Endothelial cell of umbilical vein (primary cell): ENCODE measurements around the gene ELP4. TPM values are rescaled to one million over a fixed set of nuclear protein-coding genes. Genes with fewer than 3 reads are reported as not detected.

Source experiments
- BruUV-seq: library from RNA; stranded (reverse); fragments of 400-500 nt; replicated peaks from 2 replicates; lab custom pipeline; 2021; lab: Mats Ljungman, UMichigan
- CTCF ChIA-PET: fragments of 300-600, 350-600 bp; sonication (Branson Sonifier 250); formaldehyde crosslinking; loops from one replicate; lab custom pipeline; 2021; ENCODE audit warnings: antibody characterized with exemption, inconsistent platforms; lab: Charles Lee
- POLR2A ChIA-PET: fragments of 300-600, 350-600 bp; sonication (Branson Sonifier 250); formaldehyde crosslinking; loops from one replicate; lab custom pipeline; 2021; ENCODE audit warnings: antibody characterized with exemption, inconsistent platforms; lab: Charles Lee
- DNase-seq: peaks from one replicate; pipeline ENCODE4 v3.0.0-alpha.2; 2011; ENCODE audit warnings: low read depth, low spot score
- FAIRE-seq: peaks from 2 replicates; lab custom pipeline; 2011; peaks lifted over from hg19 to GRCh38; lab: Jason Lieb, UNC
- H2AFZ ChIP-seq: 2 replicates; pipeline ENCODE4 v1.6.0; 2012; ENCODE audit warnings: low read depth, low read length, control low read depth, inconsistent platforms
- H3K27ac ChIP-seq: 2 replicates; pipeline ENCODE4 v1.5.1; 2011; ENCODE audit warnings: low read depth, mild to moderate bottlenecking, control low read depth, low read length, moderate library complexity; ENCODE audit not compliant: insufficient read depth
- H3K27me3 ChIP-seq, 2 experiments: 2 replicates each; pipeline versions ENCODE4 v1.6.0 to v1.6.1; 2011; ENCODE audit warnings: low read length in 2 of 2, mixed read lengths in 1 of 2; ENCODE audit not compliant: control insufficient read depth in 2 of 2, insufficient read depth in 2 of 2
- H3K36me3 ChIP-seq, 2 experiments: 2 replicates in 1 of 2; 3 replicates in 1 of 2; pipeline ENCODE4 v1.5.1; 2011; ENCODE audit warnings: low read length in 2 of 2, mild to moderate bottlenecking in 1 of 2, moderate library complexity in 1 of 2; ENCODE audit not compliant: control insufficient read depth in 2 of 2, insufficient read depth in 2 of 2; ENCODE audit errors: extremely low read depth in 1 of 2
- H3K4me1 ChIP-seq: 3 replicates; pipeline ENCODE4 v1.5.1; 2011; ENCODE audit warnings: mild to moderate bottlenecking, low read length; ENCODE audit not compliant: control insufficient read depth, insufficient read depth; ENCODE audit errors: extremely low read depth
- H3K4me2 ChIP-seq: 2 replicates; pipeline ENCODE4 v1.6.1; 2011; ENCODE audit warnings: low read length, control low read depth, mixed read lengths; ENCODE audit not compliant: insufficient read depth
- H3K4me3 ChIP-seq, 3 experiments: fragments of 200-600 bp in 1 of 3; sonication (generic), shearing (Covaris generic) in 1 of 3; replicated peaks in 1 of 3; 2 replicates each; pipeline ENCODE4 v1.5.1; 2011 to 2016; ENCODE audit warnings: control low read depth in 3 of 3, low read length in 3 of 3, mild to moderate bottlenecking in 2 of 3, inconsistent platforms in 1 of 3, low read depth in 1 of 3, moderate library complexity in 1 of 3; ENCODE audit not compliant: insufficient read depth in 1 of 3
- H3K79me2 ChIP-seq: 2 replicates; pipeline ENCODE4 v1.6.0; 2012; ENCODE audit warnings: low read length, inconsistent platforms; ENCODE audit not compliant: control insufficient read depth, insufficient read depth
- H3K9ac ChIP-seq: replicated peaks from 2 replicates; pipeline ENCODE3; 2011; ENCODE audit warnings: low read length, control low read depth; ENCODE audit not compliant: insufficient read depth; ENCODE audit errors: extremely low read depth
- H3K9me1 ChIP-seq: replicated peaks from 3 replicates; pipeline ENCODE4 v1.6.0; 2011; ENCODE audit warnings: mild to moderate bottlenecking, low read length; ENCODE audit not compliant: control insufficient read depth, insufficient read depth; ENCODE audit errors: extremely low read depth
- H3K9me3 ChIP-seq: replicated peaks from 2 replicates; pipeline ENCODE4 v1.5.1; 2012; ENCODE audit warnings: low read length, inconsistent platforms; ENCODE audit not compliant: control insufficient read depth, insufficient read depth
- H4K20me1 ChIP-seq: replicated peaks from 2 replicates; pipeline ENCODE3; 2011; ENCODE audit warnings: mild to moderate bottlenecking, low read length; ENCODE audit not compliant: control insufficient read depth, insufficient read depth; ENCODE audit errors: extremely low read depth
- EZH2 ChIP-seq: IDR thresholded peaks from 2 replicates; pipeline ENCODE4 v1.6.1; 2012; ENCODE audit warnings: borderline replicate concordance, low read depth, mild to moderate bottlenecking, moderate library complexity, low read length, inconsistent platforms; ENCODE audit not compliant: severe bottlenecking
- FOS ChIP-seq: IDR thresholded peaks from 2 replicates; pipeline ENCODE4 v1.6.1; 2011; ENCODE audit warnings: mild to moderate bottlenecking, low read length, moderate library complexity, borderline replicate concordance; ENCODE audit not compliant: insufficient read depth
- JUN ChIP-seq: IDR thresholded peaks from 2 replicates; pipeline ENCODE4 v1.6.1; 2011; ENCODE audit warnings: borderline replicate concordance, low read depth; ENCODE audit not compliant: insufficient read length, insufficient read depth
- POLR2A ChIP-seq: IDR thresholded peaks from 2 replicates; pipeline ENCODE4 v1.6.1; 2012; ENCODE audit warnings: low read depth, mild to moderate bottlenecking, control low read depth, low read length
- dilution Hi-C: fragments of 300-500 bp; cut with MboI; formaldehyde crosslinking; loops from one replicate; pipeline ENCODE4 v1.15.0; 2019; ENCODE audit warnings: low sequenced_read_pairs; ENCODE audit not compliant: extremely low pct_ligation_motif_present
- intact Hi-C: fragments of 100-400 bp; cut with micrococcal nuclease; formaldehyde crosslinking; loops from one replicate; pipeline ENCODE4 v1.10.0; 2022
- polyA plus RNA-seq, 4 experiments: library from polyadenylated mRNA; depleted of rRNA in 3 of 4; stranded (reverse) in 3 of 4; unstranded in 1 of 4; fragments of >200 nt; gene quantifications; 2 replicates each; pipeline versions ENCODE4 v1.2.1 to v1.2.3, GENCODE V29; 2011 to 2012; ENCODE audit warnings: missing spikeins in 1 of 4
- total RNA-seq: library from RNA; stranded (reverse); gene quantifications from 2 replicates; pipeline ENCODE4 v1.2.3, GENCODE V29; 2021
- TF ChIP-seq, protein P1 (sequence below): IDR thresholded peaks from 2 replicates; pipeline ENCODE4 v1.6.1; 2011; ENCODE audit not compliant: insufficient read depth, insufficient read length

ELP4 gene
- total and polyA plus RNA-seq, 2 donors (not counting 3 experiments of a cell fraction or from before 2014, with no cell fraction given), result 11.6 to 16.3 TPM

DNA sequence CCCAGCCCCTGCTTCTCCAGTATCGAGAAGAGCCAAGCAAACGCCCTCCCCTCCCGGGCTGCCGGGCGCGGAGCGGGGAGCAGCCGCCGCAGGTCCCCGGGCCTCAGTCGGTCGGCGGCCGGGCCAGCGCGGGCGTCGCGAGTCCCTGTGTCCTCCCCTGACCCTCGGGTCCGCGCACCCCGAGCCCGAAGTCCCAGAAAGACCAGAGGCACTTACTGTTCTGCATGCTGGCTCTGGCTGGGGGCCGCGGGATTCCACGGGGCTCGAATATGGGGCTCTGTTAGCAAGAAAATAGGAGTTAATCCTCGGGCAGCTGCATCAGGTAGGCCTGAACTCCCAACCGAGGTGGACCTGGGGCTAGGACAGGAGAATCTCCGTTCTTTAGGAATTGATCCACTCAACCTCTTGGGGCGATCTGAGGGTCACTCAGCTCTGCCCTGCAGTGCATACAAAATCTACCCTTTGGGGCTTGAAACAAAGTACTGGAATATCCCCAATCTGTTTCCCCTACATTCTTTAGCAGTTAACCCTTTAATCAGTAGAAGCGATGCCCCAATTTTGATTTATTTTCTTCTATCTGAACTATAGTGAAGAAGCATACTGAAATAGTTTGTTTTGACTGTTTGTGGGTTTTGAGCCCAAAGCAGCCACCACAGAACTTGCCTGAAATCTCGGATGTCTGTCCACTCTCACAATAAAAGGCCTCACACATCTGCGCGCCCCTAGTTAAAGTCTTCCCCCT lies 296.8 kb downstream of the ELP4 start:
- intact Hi-C loops, result no loop called here
- Histone ChIP-seq H3K79me2 (no peaks in the 10 kb centered on the region), H3K9me3 (no peaks in the 10 kb centered on the region), H3K27me3 (peaks cover 89 to 99% of the 10 kb centered on the region in 2 experiments), H3K4me2 (no peak overlapping the region), H3K27ac (no peak overlapping the region), H3K9me1 (no peaks in the 10 kb centered on the region), H4K20me1 (no peaks in the 10 kb centered on the region), H3K4me1 (peaks cover 4% of the 10 kb centered on the region), H3K4me3 (no peak overlapping the region), H2AFZ (no peak overlapping the region), H3K9ac (no peak overlapping the region), H3K36me3 (no peaks in the 10 kb centered on the region)
- DNase-seq, result no peak
- no peak for FAIRE-seq
- ChIA-PET POLR2A (no interaction called here), CTCF (interaction anchor here (0.9 to 1.6 kb wide), 2 partner anchors 19 to 318 kb away, joined by 4 read pairs; no protein-coding TSS in a partner anchor)
- no TSS peak for BruUV-seq
- TF ChIP-seq EZH2, result peak; percentile 93
- TF ChIP-seq, protein P1, sequence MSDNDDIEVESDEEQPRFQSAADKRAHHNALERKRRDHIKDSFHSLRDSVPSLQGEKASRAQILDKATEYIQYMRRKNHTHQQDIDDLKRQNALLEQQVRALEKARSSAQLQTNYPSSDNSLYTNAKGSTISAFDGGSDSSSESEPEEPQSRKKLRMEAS, result no peak
- dilution Hi-C loops, result no loop called here

DNA sequence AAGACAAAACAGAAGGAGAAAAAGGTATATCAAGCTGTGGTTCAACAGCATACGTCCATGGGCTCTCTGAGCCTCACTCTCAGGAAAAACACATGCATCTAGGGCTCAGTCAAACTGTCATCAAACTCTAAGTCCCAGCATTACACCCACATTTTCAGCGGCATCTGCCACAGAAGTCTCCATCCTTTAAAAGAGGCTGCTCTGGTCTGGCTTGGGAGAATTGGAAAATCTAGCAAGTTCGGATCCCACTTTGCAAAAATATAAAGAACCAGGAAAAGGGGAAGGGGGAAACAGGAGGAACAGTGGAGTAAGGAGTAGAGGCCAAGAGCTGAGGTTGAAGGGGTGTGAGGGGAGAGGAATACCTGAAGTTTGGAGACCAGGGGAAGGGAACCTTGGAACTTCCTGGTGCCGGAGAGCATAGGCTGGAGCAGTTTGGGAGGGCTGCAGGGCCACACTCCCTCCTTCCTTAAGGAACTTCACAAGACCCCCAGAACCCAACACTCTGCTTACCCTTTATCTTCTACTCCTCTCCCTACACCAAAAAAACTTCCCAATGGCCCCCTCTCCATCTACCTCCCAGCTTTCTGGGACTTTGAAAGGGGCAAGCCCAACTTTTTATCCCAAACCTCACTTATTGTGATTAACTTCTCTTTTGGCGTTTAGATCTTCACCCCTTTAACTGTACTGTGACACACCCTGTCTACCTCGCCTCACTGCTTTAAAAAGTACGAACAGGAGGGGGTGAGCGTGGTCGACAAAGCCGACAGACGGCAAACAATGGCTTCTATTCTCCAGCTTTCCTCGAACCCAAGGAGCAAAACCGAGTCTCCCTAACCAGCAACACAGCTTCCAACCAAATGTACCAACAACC lies 297.6 kb downstream of the ELP4 start:
- H3K4me2 ChIP-seq, result no peak overlapping the region

More for the DNA sequence above, 297.6 kb downstream of the ELP4 start:
- no peak overlapping the region for H3K4me3 ChIP-seq
- H2AFZ ChIP-seq, result no peak overlapping the region
- no peak for TF ChIP-seq FOS
- no peak for TF ChIP-seq EZH2
- TF ChIP-seq, protein P1, result no peak
- TF ChIP-seq JUN, result no peak
- TF ChIP-seq POLR2A, result no peak
- no peak overlapping the region for H3K9ac ChIP-seq
- H3K9me1 ChIP-seq, result no peaks in the 10 kb centered on the region
- H3K27ac ChIP-seq, result no peak overlapping the region
- DNase-seq (no peak), FAIRE-seq (no peak)
- no peaks in the 10 kb centered on the region for H4K20me1 ChIP-seq
- BruUV-seq, result no TSS peak
- intact Hi-C loops, result no loop called here
- H3K36me3 ChIP-seq, result no peaks in the 10 kb centered on the region
- CTCF ChIA-PET, result interaction anchor here (0.9 to 1.6 kb wide), 2 partner anchors 18 to 319 kb away, joined by 4 read pairs; no protein-coding TSS in a partner anchor
- H3K9me3 ChIP-seq, result no peaks in the 10 kb centered on the region
- POLR2A ChIA-PET, result no interaction called here
- no peaks in the 10 kb centered on the region for H3K79me2 ChIP-seq
- dilution Hi-C loops, result no loop called here
- peaks cover 4% of the 10 kb centered on the region for H3K4me1 ChIP-seq
- peaks cover 89 to 98% of the 10 kb centered on the region in 2 experiments for H3K27me3 ChIP-seq
